OCI-LY3 (cell line): ENCODE measurements around the gene MACROD2.

Experiments used
- EZH2phosphoT487 ChIP-seq: fragments of 200-600 bp; shearing (Covaris generic); IDR thresholded peaks from 2 replicates; pipeline ENCODE4 v1.6.1; 2018; ENCODE audit warnings: antibody characterized with exemption, mixed run types, low read depth
- TF ChIP-seq, protein P1 (sequence below): fragments of 200-600, 300-600 bp; sonication (generic); IDR thresholded peaks from 2 replicates; pipeline ENCODE4 v1.5.1; 2014; ENCODE audit warnings: antibody characterized with exemption, low read length, low read depth

DNA sequence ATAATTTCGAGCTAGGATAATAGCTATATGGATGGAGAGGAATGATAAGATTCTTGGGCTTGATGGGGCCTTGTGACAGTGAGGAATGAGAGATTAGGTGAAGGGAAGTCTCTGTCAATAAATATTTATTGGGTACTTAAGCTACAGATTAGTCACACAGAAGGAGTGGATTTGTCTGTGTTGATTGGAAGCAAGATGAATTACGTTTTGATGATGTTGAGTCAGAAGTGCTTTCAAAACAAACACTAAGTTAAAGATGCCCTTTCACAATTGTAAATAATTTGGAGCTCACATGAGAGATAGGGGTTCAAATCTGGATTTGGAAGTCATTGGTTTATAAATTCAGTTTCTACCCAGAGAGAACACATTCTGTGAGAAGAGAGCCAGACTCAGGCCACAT lies 1743.7 kb downstream of the MACROD2 start:
- TF ChIP-seq, protein P1, sequence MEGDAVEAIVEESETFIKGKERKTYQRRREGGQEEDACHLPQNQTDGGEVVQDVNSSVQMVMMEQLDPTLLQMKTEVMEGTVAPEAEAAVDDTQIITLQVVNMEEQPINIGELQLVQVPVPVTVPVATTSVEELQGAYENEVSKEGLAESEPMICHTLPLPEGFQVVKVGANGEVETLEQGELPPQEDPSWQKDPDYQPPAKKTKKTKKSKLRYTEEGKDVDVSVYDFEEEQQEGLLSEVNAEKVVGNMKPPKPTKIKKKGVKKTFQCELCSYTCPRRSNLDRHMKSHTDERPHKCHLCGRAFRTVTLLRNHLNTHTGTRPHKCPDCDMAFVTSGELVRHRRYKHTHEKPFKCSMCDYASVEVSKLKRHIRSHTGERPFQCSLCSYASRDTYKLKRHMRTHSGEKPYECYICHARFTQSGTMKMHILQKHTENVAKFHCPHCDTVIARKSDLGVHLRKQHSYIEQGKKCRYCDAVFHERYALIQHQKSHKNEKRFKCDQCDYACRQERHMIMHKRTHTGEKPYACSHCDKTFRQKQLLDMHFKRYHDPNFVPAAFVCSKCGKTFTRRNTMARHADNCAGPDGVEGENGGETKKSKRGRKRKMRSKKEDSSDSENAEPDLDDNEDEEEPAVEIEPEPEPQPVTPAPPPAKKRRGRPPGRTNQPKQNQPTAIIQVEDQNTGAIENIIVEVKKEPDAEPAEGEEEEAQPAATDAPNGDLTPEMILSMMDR: no peak
- no peak for TF ChIP-seq EZH2phosphoT487
